Islet of Langerhans (tissue), 1 donor: ENCODE results near the gene SEMA5B.

Experiments
- FAIRE-seq: peaks from one replicate; lab custom pipeline; 2011; peaks lifted over from hg19 to GRCh38; lab: Jason Lieb, UNC

The SEMA5B gene

DNA sequence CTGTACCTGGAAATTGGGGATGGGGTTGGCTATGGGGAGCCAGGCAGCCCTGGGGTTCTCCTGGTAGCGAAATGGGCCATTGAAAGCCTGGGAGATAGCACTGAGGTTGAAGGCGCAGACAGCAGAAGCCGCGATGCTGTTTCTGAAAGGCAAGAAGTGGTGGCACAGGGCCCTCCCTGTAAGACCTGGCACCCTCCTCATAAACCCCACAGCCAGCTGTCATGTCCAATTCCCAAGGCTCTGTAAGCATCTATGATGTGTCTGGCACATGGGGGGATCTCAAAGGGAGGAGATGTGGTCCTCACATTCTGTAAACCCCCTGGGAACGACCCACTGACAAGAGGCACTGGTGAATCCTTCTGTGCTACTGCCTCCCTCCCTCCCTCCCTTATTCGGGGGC, 104.0 kb downstream of the SEMA5B start:
- FAIRE-seq: no peak

- FAIRE-seq: no peak
Measured at GRCh38 chr3:122921791-122922651, 105.5 kb downstream of the SEMA5B start.

GRCh38 chr3:122920986-122921385, 106.6 kb downstream of the SEMA5B start:
- no peak for FAIRE-seq

DNA sequence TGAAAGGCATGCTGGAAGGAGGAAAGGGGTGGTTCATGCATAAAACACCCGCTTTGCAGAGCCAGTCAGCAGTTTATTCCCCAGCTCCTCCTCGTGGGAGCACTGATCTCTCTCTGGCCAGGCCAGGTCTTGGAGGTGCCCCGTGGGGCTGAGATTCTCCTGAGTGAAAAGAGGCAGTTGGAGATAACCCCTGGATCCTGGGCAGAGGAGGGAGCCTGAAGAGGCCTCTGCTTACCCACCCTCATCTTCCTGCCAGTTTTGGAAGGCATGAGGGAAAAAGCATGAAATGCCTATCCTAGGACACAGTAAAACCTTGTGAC, 108.3 kb downstream of the SEMA5B start:
- FAIRE-seq: no peak

- FAIRE-seq: no peak
Measured at GRCh38 chr3:122918576-122919290, 108.8 kb downstream of the SEMA5B start.

DNA sequence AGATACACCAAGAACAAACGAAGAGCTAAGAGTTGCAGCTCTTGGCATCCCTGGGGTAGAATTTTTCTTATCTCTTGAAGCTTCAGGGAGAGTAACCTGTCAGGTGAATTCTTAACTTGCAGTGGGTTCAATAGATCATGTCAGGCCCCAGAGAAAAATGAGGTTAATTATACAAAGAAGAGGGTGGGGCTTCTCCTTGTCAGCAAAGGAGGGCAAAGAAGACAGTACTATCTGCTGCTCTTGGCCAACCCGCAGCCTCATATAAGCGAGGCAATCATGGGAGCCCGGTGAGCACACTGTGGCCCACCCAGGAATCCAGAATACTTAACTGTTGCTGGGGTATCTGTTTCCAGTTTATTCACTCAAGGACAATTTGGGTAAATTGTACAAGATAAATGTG, 110.2 kb downstream of the SEMA5B start:
- FAIRE-seq: no peak

- FAIRE-seq: no peak
Measured at GRCh38 chr3:122916580-122916979, 111.0 kb downstream of the SEMA5B start.

GRCh38 chr3:122916084-122916483, 111.5 kb downstream of the SEMA5B start:
- no peak for FAIRE-seq

DNA sequence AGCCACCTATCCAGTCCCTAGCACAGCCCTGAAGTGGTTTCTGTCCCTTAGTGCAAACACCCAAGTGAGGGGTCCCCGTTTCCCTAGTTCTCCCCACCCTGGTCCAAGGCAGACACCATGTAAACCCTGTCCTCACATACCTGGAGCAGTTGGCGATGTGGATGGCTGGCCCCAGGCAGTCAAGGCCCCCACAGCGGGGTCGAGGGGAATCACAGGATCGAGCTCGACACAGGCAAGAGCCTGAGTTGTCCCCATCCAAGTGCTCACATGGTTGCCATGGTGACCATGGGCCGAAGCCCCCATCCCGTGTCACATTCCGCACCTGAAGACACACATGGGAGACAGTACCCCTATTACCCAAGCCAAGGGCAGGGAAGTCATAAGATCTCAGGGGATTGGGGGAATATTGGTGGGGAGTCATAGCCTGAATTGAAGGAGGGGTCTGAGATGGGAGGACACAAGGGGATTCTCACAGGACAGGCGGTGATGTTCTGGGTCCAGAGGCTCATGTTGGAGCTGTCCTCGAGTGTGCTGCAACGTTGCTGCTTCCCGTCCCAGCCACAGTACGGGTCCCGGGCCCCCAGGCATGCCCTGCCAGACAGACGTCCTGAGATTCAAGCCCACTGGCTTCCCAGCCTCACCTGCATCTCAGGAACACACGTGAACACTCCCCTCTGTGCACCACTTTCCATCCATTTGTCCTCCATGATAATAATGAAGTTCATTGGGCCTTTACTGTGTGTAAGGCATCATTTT, 112.1 kb downstream of the SEMA5B start:
- no peak for FAIRE-seq

DNA sequence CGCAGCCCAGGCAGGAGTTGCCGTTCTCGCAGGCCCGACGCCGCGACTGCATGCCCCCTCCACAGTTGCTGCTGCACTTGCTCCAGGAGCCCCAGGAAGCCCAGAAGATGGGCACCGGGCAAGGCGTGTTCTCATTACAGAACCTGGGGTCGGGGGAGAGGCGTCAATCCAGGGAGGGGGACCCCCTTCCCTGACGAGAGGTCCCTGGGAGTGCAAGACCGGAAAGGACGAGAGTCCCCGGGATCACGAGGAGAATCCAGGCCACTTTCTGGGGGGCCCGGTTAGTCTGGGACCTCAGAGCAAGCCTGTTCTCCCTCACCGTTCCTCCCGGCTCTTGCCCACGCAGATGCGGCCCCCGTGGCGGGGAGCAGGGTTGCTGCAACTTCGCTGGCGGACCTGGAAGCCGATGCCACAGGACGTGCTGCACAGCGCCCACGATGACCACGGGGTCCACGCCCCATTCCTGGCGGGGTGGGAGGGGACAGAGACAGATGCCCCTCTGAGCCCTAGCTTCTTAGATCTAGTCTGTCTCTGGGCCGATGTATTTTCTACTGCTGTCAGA, 113.9 kb downstream of the SEMA5B start:
- no peak for FAIRE-seq

DNA sequence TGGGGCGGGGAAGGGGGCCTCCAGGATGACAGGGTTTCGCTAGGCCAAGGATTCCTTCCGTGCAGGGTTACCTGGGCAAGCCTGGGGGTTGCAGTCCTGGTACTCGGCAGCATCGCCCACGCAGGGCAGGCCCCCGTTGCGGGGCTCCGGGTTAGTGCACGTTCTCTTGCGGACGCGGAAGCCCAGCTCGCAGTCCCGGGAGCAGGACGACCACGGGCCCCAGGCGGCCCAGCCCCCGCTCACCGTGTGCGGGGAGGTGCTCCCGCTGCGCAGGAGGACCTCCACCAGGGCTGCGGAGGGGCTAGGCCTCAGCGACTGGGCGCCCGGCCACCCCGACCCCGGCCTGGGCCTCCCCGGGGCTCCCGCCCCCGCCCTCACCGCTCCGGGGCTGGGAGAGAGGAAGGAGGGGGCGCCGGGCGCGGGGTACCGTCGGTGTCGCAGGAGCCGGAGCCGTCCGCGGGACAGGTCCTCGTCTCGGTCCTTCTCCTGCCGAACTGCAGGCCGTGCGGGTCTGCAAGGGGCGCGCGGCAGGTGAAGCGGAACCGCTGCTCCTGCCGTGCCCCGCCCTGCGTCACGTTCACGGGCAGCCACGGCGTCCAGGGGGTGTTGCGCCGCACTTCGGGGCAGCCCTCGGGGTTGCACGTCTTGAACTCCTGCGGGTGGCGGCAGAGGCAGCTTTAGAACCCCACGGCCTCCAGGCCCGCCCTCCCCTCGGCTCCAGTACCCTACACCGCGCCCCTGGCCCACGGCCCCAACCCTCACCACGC, 114.6 kb downstream of the SEMA5B start:
- no peak for FAIRE-seq

DNA sequence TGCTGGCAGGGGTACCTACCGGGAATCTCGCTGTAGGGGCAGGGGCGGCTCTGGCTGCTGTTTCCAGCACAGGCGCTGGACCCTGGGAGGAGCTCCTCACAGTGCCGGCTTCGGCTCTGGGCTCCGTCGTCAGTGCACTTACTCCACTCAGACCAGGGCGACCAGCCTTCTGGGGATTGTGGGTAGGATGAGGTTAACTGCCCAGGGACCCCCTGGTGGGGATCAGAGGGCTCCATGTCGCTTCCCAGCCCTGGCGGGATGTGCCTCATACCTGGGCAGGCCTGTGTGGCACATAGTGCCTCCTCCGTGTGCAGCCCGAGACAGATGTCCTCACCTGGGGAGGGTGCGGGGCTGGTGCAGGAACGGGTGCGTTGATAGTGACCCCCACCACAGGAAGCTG, 115.7 kb downstream of the SEMA5B start:
- FAIRE-seq: no peak

DNA sequence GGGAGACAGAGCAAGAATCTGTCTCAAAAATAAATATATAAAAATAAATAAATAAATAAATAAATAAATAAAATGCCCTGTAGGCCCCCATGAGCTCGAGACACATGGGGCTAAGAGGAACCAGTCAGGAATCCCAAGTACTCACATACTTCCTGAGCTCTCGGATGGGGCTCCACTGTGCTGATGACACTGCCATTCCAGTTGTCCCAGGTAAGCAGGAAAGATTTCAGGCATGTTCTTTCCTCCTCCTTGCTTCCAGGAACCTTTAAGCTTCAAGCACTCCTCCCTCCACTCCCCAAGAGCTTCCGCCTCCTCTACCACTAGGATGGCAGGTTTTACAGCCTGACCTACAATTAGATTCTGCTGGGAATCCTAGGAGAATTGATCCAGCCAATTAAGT, 119.3 kb downstream of the SEMA5B start:
- no peak for FAIRE-seq

- no peak for FAIRE-seq
Measured at GRCh38 chr3:122907471-122907870, 120.1 kb downstream of the SEMA5B start.

DNA sequence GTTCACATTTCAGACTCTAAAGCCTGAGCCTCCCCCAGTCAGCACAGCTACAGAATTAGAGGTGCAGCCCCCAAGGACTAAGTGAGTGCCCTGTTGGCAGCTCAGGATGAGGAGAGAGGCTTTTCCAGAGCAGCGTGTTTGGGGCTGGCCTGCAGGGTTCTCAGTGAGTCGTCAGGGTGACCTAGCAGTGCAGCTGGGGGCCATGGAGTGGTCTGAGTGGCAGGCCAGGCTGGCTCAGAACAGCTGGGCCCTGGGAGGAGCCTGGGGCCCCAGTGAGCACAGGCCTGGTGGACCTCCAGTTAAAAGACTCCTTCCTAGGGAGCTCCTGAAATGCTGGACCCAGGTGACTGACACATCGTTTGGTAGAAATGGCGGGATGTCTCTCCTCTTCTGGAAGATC, 124.4 kb downstream of the SEMA5B start:
- FAIRE-seq: no peak

DNA sequence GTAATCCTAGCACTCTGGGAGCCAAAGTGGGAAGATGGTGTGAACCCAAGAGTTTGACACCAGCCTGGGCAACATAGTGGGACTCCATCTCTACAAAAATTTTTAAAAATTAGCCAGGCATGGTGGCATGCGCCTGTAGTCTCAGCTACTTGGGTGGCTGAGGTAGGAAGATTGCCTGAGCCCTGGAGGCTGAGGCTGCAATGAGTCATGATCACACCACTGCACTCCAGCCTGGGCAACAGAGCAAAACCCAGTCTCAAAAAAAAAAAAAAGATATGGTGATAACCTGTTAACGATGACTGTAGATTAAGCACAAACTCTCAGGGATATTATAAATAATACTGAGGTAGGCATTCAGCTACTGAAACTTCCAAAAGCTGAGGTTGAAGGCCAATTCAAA, 125.2 kb downstream of the SEMA5B start:
- FAIRE-seq: no peak

GRCh38 chr3:122898298-122898697, 129.3 kb downstream of the SEMA5B start:
- FAIRE-seq: no peak

GRCh38 chr3:122893754-122894668, 133.6 kb downstream of the SEMA5B start:
- FAIRE-seq: no peak

- no peak for FAIRE-seq
Measured at GRCh38 chr3:122893282-122893681, 134.3 kb downstream of the SEMA5B start.

- FAIRE-seq: no peak
Measured at GRCh38 chr3:122892118-122892960, 135.2 kb downstream of the SEMA5B start.
